Measurements from ENCODE around the gene OR12D2.
"Not testable (repeated sequence)": the region's sequence is repeated elsewhere in the genome, so short reads cannot be mapped to it uniquely, and the experiment has no call there.

OR12D2 gene

DNA sequence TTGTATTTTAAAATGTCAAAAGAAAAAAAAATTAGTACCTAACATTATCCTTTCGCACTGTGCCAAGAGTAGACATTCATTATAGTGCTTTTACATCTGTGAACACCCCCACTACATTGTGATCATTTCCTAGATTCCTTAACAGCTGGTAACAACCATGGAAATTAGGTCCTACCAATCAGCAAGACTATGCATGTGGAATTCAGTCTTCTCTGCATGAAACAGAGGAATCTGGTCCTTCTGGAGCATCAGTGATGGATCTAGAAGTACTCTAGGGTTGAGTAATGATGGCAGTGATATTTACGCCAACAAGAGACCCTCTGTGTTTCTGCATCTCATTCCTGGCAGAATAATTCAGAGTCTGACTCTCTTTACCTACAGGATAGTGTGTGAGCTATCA, 28.7 kb downstream of the OR12D2 start:
- no peak overlapping the region for H3K27ac ChIP-seq (ENCODE audit: low read length)
- no peaks in the 10 kb centered on the region for H3K27me3 ChIP-seq (ENCODE audit: insufficient read depth, low read length)
- no peaks in the 10 kb centered on the region for H3K9me3 ChIP-seq (ENCODE audit: insufficient read depth, low read depth, low read length)
- H3K4me3 ChIP-seq (ENCODE audit: low read length) = no peak overlapping the region
- no peaks in the 10 kb centered on the region for H3K36me3 ChIP-seq (ENCODE audit: insufficient read depth, low read depth, low read length)
- H3K4me1 ChIP-seq (ENCODE audit: insufficient read depth, low read length) = peaks cover 4% of the 10 kb centered on the region; the same call in 1 of the 2 replicates
- H3K9ac ChIP-seq (ENCODE audit: low read depth, low read length) = no peak overlapping the region

DNA sequence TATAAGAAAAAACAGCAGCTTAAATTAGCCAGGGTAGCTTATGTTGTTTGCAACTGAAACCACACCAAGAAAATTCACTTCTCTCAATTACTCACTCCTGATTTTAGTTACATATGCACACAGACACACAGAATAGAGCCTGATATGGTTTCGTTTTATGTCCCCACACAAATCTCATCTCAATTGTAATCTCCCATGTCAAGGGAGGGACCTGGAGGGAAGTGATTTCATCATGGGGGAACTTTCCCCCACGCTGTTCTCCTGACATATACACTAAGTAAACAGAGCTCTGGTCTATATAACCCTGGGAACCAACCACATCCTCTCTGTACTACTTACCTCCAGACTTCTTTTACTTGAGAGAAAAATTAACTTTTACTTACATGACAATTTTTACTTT, 29.1 kb downstream of the OR12D2 start:
- no peaks in the 10 kb centered on the region for H3K36me3 ChIP-seq (ENCODE audit: insufficient read depth, low read depth, low read length)
- no peak overlapping the region for H3K4me3 ChIP-seq (ENCODE audit: low read length)
- no peaks in the 10 kb centered on the region for H3K27me3 ChIP-seq (ENCODE audit: insufficient read depth, low read length)
- H3K4me1 ChIP-seq (ENCODE audit: insufficient read depth, low read length) = peaks cover 4% of the 10 kb centered on the region; the same call in 1 of the 2 replicates
- H3K27ac ChIP-seq (ENCODE audit: low read length) = no peak overlapping the region
- H3K9me3 ChIP-seq (ENCODE audit: insufficient read depth, low read depth, low read length) = no peaks in the 10 kb centered on the region
- no peak overlapping the region for H3K9ac ChIP-seq (ENCODE audit: low read depth, low read length)

DNA sequence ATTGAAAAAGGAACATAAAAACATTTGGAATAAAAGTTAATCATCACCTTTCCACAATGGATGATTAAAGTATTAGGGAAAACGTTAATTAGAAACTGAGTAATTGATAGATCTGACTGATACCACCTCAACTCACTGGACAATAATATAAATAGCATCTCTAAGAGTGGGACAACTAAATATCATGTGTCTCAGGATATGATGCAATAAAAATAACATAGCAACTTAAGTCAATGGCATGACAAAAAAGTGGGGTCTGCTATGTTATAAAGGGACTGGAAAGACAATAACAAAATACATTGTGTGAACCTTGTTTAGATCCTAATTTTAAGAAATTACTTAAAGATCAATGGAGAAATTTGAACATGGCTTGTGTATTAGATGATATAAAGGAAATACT, 29.6 kb downstream of the OR12D2 start:
- H3K9ac ChIP-seq (ENCODE audit: low read depth, low read length) = no peak overlapping the region
- no peaks in the 10 kb centered on the region for H3K36me3 ChIP-seq (ENCODE audit: insufficient read depth, low read depth, low read length)
- H3K4me3 ChIP-seq (ENCODE audit: low read length) = no peak overlapping the region
- H3K27ac ChIP-seq (ENCODE audit: low read length) = no peak overlapping the region
- peaks cover 4% of the 10 kb centered on the region; the same call in 1 of the 2 replicates for H3K4me1 ChIP-seq (ENCODE audit: insufficient read depth, low read length)
- H3K9me3 ChIP-seq (ENCODE audit: insufficient read depth, low read depth, low read length) = no peaks in the 10 kb centered on the region
- no peaks in the 10 kb centered on the region for H3K27me3 ChIP-seq (ENCODE audit: insufficient read depth, low read length)

DNA sequence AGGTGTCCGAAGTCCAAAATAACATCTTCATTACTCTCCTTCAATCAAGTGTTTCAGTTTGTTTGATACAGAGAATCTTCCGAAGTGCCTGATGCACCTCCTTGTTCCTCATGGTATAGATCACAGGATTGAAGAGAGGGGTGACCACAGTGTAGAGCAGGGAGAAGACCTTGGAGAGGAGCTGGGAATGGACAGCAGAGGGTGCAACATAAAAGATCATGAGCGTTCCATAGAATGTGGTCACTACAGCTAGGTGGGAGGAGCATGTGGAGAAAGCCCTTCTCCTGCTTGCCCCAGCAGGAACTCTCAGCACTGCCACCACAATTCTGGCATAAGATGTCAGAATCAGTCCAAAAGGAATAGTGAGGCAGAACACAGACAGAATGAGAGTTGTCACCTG, 31.2 kb downstream of the OR12D2 start:
- Histone ChIP-seq H3K4me3 (ENCODE audit: low read length) (no peak overlapping the region), H3K27ac (ENCODE audit: low read length) (no peak overlapping the region), H3K4me1 (ENCODE audit: insufficient read depth, low read length) (peaks cover 4% of the 10 kb centered on the region; the same call in 1 of the 2 replicates), H3K9ac (ENCODE audit: low read depth, low read length) (no peak overlapping the region), H3K36me3 (ENCODE audit: insufficient read depth, low read depth, low read length) (no peaks in the 10 kb centered on the region), H3K9me3 (ENCODE audit: insufficient read depth, low read depth, low read length) (no peaks in the 10 kb centered on the region), H3K27me3 (ENCODE audit: insufficient read depth, low read length) (no peaks in the 10 kb centered on the region)

DNA sequence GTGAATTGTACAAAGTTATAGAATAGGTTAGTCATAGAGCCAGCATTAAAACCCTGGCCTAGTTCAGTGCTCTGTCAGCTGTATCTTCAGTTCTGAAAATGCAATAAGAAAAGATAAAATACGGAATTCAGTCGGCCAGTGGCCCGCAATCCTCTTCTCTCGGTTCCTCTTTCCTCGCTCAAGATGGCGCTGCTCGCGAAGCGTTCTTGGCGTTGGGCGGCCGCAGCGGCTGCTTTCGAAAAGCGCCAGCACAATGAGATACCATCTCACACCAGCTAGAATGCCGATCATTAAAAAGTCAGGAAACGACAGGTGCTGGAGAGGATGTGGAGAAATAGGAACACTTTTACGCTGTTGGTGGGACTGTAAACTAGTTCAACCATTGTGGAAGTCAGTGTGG, 41.3 kb downstream of the OR12D2 start:
- not testable (repeated sequence) for H3K4me3 ChIP-seq (ENCODE audit: low read length)

DNA sequence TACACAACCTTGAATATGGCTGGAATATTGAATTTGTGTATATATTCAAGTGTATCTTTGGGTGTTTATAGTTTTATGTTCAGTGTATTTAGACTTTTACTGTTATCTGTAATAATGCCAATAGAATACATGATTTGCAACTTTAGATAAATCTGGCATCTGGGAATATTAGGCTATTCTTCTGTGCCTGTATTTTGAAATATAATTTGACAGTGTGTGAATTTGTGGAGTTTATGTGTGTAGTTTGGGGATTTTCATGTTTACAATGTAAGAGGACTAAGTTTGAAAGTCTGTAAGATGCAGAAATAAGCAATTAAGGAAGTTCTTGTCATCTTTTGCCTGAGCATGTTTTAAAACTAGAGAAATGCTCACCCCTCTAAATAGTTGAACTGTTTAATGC, 43.6 kb downstream of the OR12D2 start, which contains the start of gene OR10C1:
Gene OR10C1 (plus strand): TSS at position 301 of the 400 bp plus-strand sequence. CDS start 710 bp downstream, outside the sequence.
- Histone ChIP-seq H3K27ac (ENCODE audit: low read length) (no peak within 1 kb of the TSS), H3K9me3 (ENCODE audit: insufficient read depth, low read depth, low read length) (no peaks in the 10 kb centered on the region), H3K36me3 (ENCODE audit: insufficient read depth, low read depth, low read length) (no peaks in the 10 kb centered on the region), H3K27me3 (ENCODE audit: insufficient read depth, low read length) (no peaks in the 10 kb centered on the region), H3K4me1 (ENCODE audit: insufficient read depth, low read length) (no peaks in the 10 kb centered on the region), H3K9ac (ENCODE audit: low read depth, low read length) (no peak within 1 kb of the TSS), H3K4me3 (ENCODE audit: low read length) (no peak within 1 kb of the TSS)

More for the DNA sequence above, 41.3 kb downstream of the OR12D2 start:
- H3K9ac ChIP-seq (ENCODE audit: low read depth, low read length); H3K27me3 ChIP-seq (ENCODE audit: insufficient read depth, low read length); H3K27ac ChIP-seq (ENCODE audit: low read length); H3K36me3 ChIP-seq (ENCODE audit: insufficient read depth, low read depth, low read length); H3K9me3 ChIP-seq (ENCODE audit: insufficient read depth, low read depth, low read length); H3K4me1 ChIP-seq (ENCODE audit: insufficient read depth, low read length): not testable (repeated sequence)

DNA sequence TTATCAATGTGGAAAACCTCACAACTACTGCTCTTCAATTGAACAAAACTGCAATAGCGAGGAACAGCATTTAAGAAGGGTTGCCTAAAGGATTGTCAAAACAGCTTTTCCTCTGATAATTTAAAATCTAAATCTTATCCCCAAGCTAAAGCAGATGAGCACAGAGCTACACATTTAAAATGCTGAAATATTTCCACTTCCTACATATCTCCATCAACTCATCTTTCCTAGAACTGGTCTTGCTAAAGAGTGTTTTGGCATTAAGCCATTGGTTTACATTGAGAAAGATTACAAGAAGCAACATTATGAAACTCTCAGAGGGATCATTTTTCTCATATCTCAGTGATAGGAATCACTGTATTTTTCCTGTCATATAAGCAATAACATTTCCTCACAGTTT, 47.3 kb downstream of the OR12D2 start:
- H3K36me3 ChIP-seq (ENCODE audit: insufficient read depth, low read depth, low read length) = no peaks in the 10 kb centered on the region

DNA sequence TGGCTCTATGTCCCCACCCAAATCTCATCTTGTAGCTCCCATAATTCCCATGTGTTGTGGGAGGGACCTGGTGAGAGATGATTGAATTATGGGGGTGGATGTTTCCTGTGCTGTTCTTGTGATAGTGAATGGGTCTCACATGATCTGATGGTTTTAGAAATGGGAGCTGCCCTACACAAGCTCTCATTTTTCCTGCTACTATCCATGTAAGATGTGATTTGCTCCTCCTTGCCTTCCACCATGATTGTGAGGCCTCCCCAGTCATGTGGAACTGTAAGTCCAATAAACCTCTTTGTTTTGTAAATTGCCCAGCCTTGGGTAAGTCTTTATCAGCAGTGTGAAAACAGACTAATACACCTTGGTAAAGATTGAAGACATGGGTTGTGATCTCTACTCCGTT, 48.6 kb downstream of the OR12D2 start:
- not testable (repeated sequence) for H3K4me3 ChIP-seq (ENCODE audit: low read length); H3K27me3 ChIP-seq (ENCODE audit: insufficient read depth, low read length); H3K36me3 ChIP-seq (ENCODE audit: insufficient read depth, low read depth, low read length); H3K4me1 ChIP-seq (ENCODE audit: insufficient read depth, low read length); H3K9me3 ChIP-seq (ENCODE audit: insufficient read depth, low read depth, low read length); H3K27ac ChIP-seq (ENCODE audit: low read length); H3K9ac ChIP-seq (ENCODE audit: low read depth, low read length)

More for the DNA sequence above, 47.3 kb downstream of the OR12D2 start:
- Histone ChIP-seq H3K9ac (ENCODE audit: low read depth, low read length) (no peak overlapping the region), H3K27me3 (ENCODE audit: insufficient read depth, low read length) (no peaks in the 10 kb centered on the region), H3K9me3 (ENCODE audit: insufficient read depth, low read depth, low read length) (no peaks in the 10 kb centered on the region), H3K27ac (ENCODE audit: low read length) (no peak overlapping the region), H3K4me3 (ENCODE audit: low read length) (no peak overlapping the region), H3K4me1 (ENCODE audit: insufficient read depth, low read length) (peaks cover 5% of the 10 kb centered on the region; the same call in 1 of the 2 replicates)
